Kidney epithelial cell (primary cell): Measurements from ENCODE around the gene CYP2C9. TPM values are rescaled to one million over a fixed set of nuclear protein-coding genes. Genes with fewer than 3 reads are reported as not detected.
"Not testable (repeated sequence)": the region's sequence is repeated elsewhere in the genome, so short reads cannot be mapped to it uniquely, and the experiment has no call there.

Experiments used
- DNase-seq: peaks from one replicate; pipeline ENCODE4 v3.0.0-alpha.2; 2010; ENCODE audit warnings: low read depth
- H3K27me3 ChIP-seq: 2 replicates; pipeline ENCODE4 v1.6.0; 2011; ENCODE audit warnings: low read length; ENCODE audit not compliant: control insufficient read depth, insufficient read depth
- H3K36me3 ChIP-seq: 2 replicates; pipeline ENCODE4 v1.5.1; 2011; ENCODE audit warnings: low read length; ENCODE audit not compliant: control insufficient read depth, insufficient read depth
- H3K4me3 ChIP-seq: 2 replicates; pipeline ENCODE4 v1.5.1; 2011; ENCODE audit warnings: low read depth, mild to moderate bottlenecking, control low read depth, low read length
- CTCF ChIP-seq: IDR thresholded peaks from 2 replicates; pipeline ENCODE4 v1.5.1; 2011; ENCODE audit warnings: mild to moderate bottlenecking, moderate library complexity, low read length, control low read depth, inconsistent platforms; ENCODE audit not compliant: insufficient read depth, poor library complexity, severe bottlenecking
- total RNA-seq: library from RNA; depleted of rRNA; stranded (reverse); fragments of >200 nt; gene quantifications from 2 replicates; pipeline ENCODE4 v1.2.3, GENCODE V29; 2015

CYP2C9 gene
- total RNA-seq: not detected in 2 replicates

GRCh38 chr10:94938383-94938782 is at the start of gene CYP2C9:
TSS of gene CYP2C9 (plus strand) at chr10:94938658. CDS start at chr10:94938683, 25 bp downstream.
- TF ChIP-seq CTCF: no peak
- Histone ChIP-seq H3K36me3 (no peaks in the 10 kb centered on the region), H3K4me3 (no peak within 1 kb of the TSS)

GRCh38 chr10:94889123-94889522 is 49.3 kb upstream of the CYP2C9 start:
- Histone ChIP-seq H3K4me3 (no peak overlapping the region), H3K27me3 (no peaks in the 10 kb centered on the region), H3K36me3 (no peaks in the 10 kb centered on the region)
- TF ChIP-seq CTCF: no peak
- no peak for DNase-seq

More at GRCh38 chr10:94938383-94938782, at the start of gene CYP2C9:
- no peak for DNase-seq
- H3K27me3 ChIP-seq: no peaks in the 10 kb centered on the region

GRCh38 chr10:94890264-94891022 is 48.0 kb upstream of the CYP2C9 start:
- Histone ChIP-seq H3K4me3 (no peak overlapping the region), H3K36me3 (no peaks in the 10 kb centered on the region), H3K27me3 (no peaks in the 10 kb centered on the region)
- TF ChIP-seq CTCF: no peak
- no peak for DNase-seq

GRCh38 chr10:94898414-94898813 is 40.0 kb upstream of the CYP2C9 start:
- DNase-seq, H3K36me3 ChIP-seq, H3K27me3 ChIP-seq, H3K4me3 ChIP-seq: not testable (repeated sequence)

GRCh38 chr10:94902080-94902479 is 36.4 kb upstream of the CYP2C9 start:
- Histone ChIP-seq H3K4me3 (no peak overlapping the region), H3K36me3 (no peaks in the 10 kb centered on the region), H3K27me3 (no peaks in the 10 kb centered on the region)
- no peak for DNase-seq
- TF ChIP-seq CTCF: no peak

- no peak for TF ChIP-seq CTCF
- peak; percentile 61 for DNase-seq
- no peak overlapping the region for H3K4me3 ChIP-seq
Measured at GRCh38 chr10:94902570-94902969, 35.9 kb upstream of the CYP2C9 start.

GRCh38 chr10:94904506-94905148 is 33.8 kb upstream of the CYP2C9 start:
- not testable (repeated sequence) for H3K4me3 ChIP-seq, H3K36me3 ChIP-seq, DNase-seq, H3K27me3 ChIP-seq

More at GRCh38 chr10:94902570-94902969, 35.9 kb upstream of the CYP2C9 start:
- H3K27me3 ChIP-seq: no peaks in the 10 kb centered on the region
- no peaks in the 10 kb centered on the region for H3K36me3 ChIP-seq
